NB4 (cell line): ENCODE results near the gene HSD3B7.

ENCODE experiments used
- CTCF ChIP-seq: IDR thresholded peaks from one replicate; pipeline ENCODE4 v1.5.1; 2012; ENCODE audit warnings: low read depth, low read length
- MAX ChIP-seq: IDR thresholded peaks from 2 replicates; pipeline ENCODE4 v1.6.1; 2011; ENCODE audit warnings: low read depth, low read length
- MYC ChIP-seq: IDR thresholded peaks from 2 replicates; pipeline ENCODE4 v1.6.1; 2011; ENCODE audit warnings: low read depth, low read length
- POLR2A ChIP-seq: IDR thresholded peaks from 2 replicates; pipeline ENCODE4 v1.6.1; 2011; ENCODE audit warnings: mild to moderate bottlenecking; ENCODE audit not compliant: insufficient read length; ENCODE audit errors: extremely low read depth

GRCh38 chr16:31022544-31023251 is 37.7 kb downstream of the HSD3B7 start:
- TF ChIP-seq POLR2A (no peak), CTCF (no peak), MAX (no peak), MYC (no peak)
